Heart right ventricle (tissue), 16 donors: ENCODE measurements around the gene MICALL2. TPM values are rescaled to one million over a fixed set of nuclear protein-coding genes. Genes with fewer than 3 reads are reported as not detected.

Experiments
- ATAC-seq, 8 donors: fragments of 200-7000 bp; cut with Tn5 transposase; one replicate each; pipeline ENCODE4 v1.9.1; 2020; ENCODE audit warnings: mild to moderate bottlenecking in 8 of 8, moderate library complexity in 8 of 8, moderate number of reproducible peaks in 1 of 8
- DNase-seq, 2 donors: peaks; one replicate each; pipeline ENCODE4 v3.0.0-alpha.2; 2020
- H3K27ac ChIP-seq, 10 donors: fragments of 200-600 bp; sonication (generic) in 2 of 10; one replicate each; pipeline versions ENCODE4 v1.5.0 to v1.8.0; 2020 to 2022; ENCODE audit warnings: mild to moderate bottlenecking in 3 of 10
- H3K27me3 ChIP-seq, 7 donors: fragments of 200-600 bp; one replicate each; pipeline ENCODE4 v1.8.0; 2021 to 2022; ENCODE audit warnings: mild to moderate bottlenecking in 2 of 7
- H3K36me3 ChIP-seq, 9 donors: fragments of 200-600 bp; sonication (generic) in 1 of 9; one replicate each; pipeline versions ENCODE4 v1.5.0 to v1.8.0; 2020 to 2022; ENCODE audit warnings: mild to moderate bottlenecking in 2 of 9
- H3K4me1 ChIP-seq, 9 donors: fragments of 200-600 bp; sonication (generic) in 1 of 9; one replicate each; pipeline versions ENCODE4 v1.5.0 to v1.8.0; 2020 to 2022; ENCODE audit warnings: mild to moderate bottlenecking in 4 of 9
- H3K4me3 ChIP-seq, 10 donors: fragments of 200-600 bp; sonication (generic) in 2 of 10; one replicate each; pipeline versions ENCODE4 v1.5.0 to v1.8.0; 2020 to 2022; ENCODE audit warnings: mild to moderate bottlenecking in 7 of 10, moderate library complexity in 2 of 10
- H3K9me3 ChIP-seq, 11 donors: fragments of 200-600 bp in 10 of 11; sonication (generic) in 2 of 11; one replicate each; pipeline versions ENCODE4 v1.5.0 to v1.8.0; 2013 to 2022; ENCODE audit warnings: mild to moderate bottlenecking in 2 of 11, control low read depth in 1 of 11, moderate library complexity in 1 of 11
- WGBS, 2 donors: extraction: QIAGEN DNeasy Blood & Tissue Kit; methylation state at CpG; one replicate each; pipeline ENCODE4 v1.1.7; 2013; ENCODE audit warnings: inconsistent platforms in 1 of 2; 5-methylcytosine and 5-hydroxymethylcytosine counted together
- intact Hi-C, 10 donors: fragments of 100-400 bp; cut with DNase I; formaldehyde crosslinking; loops; one replicate each; pipeline versions ENCODE4 v1.11.1 to v1.14.2; 2022
- polyA plus RNA-seq, 2 donors: library from polyadenylated mRNA; stranded (reverse); fragments of 200-250 nt; gene quantifications; one replicate each; pipeline ENCODE4 v1.2.3, GENCODE V29; 2013
- total RNA-seq, 10 donors: library from RNA; stranded (reverse); fragmentation: NEBNext Ultra II Directional in 3 of 10; extraction: Animal tissue kit (Norgen Biotek cat#: 25700) in 3 of 10; gene quantifications; one replicate each; pipeline versions ENCODE4 v1.2.1 to v1.2.4, GENCODE V29; 2021 to 2023
- TF ChIP-seq, protein P1 (sequence below), 9 donors: fragments of 200-600 bp; sonication (generic) in 2 of 9; IDR thresholded peaks; one replicate each; pipeline versions ENCODE4 v1.5.0 to v1.8.0; 2021 to 2022; ENCODE audit warnings: antibody characterized with exemption in 9 of 9, mild to moderate bottlenecking in 5 of 9, moderate library complexity in 1 of 9
- donor health status: Arrhythmogenic right ventricular cardiomyopathy.
- donor health status: ischemic (EF 13 %, LVEDD 7.1; RV severe dilation, severe dysfunction).
- donor health status: healthy with polysubstance abuse.
- donor health status: DM: no; HTN: yes; CAD: no.
- donor health status: DM: no; HTN: no; CAD: no.
- donor health status: ischemic (EF 25% LVEDD 6.9; RV normal size, moderate dysfunction).
- donor health status: ischemic (EF 25% LVEDD 5.7; RV mildly dilated, moderate dysfunction).
- donor health status: healthy.
- donor health status: DM: yes; HTN: yes; CAD: no.
- donor health status: Ischemic cardiomyopathy.
- donor health status: ischemic (EF 35%, LVEDD 5.7; RV mildly dilated, moderate dysfunction).
- donor health status: nonischemic (EF 11% LVEDD 7.7; RV severe dilation, severe dysfunction).
- donor health status: DM: yes; HTN: yes; CAD: no.
- donor health status: PGD.
- donor health status: ischemic (EF 29% LVEDD 5.4; RV normal size, mild dysfunction).
- donor health status: nonischemic (EF 23%, LVEDD 6.1; RV moderate dilation, normal function).

Gene MICALL2
- total and polyA plus RNA-seq, 12 donors: 4.6 to 38.3 (median 8.7) TPM

DNA sequence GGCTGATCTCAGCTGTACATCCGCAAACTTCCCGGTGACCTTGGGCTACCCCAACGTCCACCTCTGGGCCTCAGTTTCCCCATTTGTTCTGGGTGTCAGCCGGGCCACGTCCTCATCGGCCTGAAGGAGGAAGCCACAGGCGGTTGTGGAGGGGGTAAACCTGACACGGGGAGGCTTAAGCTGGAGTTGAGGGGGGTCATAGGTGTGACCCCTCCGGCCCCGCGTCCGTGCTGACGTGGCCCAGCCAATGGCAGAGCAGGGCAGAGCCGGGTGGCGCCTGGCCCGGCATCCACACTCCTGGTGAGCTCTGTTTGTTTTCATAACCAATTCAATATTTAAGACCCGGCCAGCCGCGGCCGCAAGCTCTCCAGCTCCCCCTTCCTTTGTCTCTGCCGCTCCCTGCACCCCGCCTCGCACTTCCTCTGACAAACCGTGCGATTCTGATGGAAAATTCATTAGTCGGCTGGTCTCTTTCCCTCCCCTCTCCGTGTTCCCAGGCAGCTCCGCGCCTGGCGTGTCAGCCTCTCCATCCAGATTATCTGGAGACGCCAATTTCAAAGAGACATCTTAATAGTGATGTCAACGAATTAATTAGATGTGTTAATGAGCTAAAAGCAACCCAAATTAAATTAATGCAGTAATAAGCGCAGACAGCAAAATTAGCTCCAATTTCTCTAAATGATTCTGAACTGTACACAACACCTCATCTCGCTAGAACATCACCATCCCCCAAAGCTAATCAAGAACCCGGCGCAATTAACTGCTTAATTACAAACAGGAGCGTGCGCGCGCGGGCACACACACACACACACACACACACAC, 55.4 kb downstream of the MICALL2 start:
- intact Hi-C loops: loop anchor here in 1 of 10 donors (10.0 kb wide), 1 partner anchor 179 kb away; no protein-coding TSS in a partner anchor
- peak in 7 of 8 donors; percentile 32 to 88 (median 78) for ATAC-seq
- Histone ChIP-seq H3K27me3 (peaks cover 3 to 84% (median 81%) of the 10 kb centered on the region in 7 donors), H3K27ac (no peak overlapping the region), H3K4me1 (peaks cover 0 to 13% (median 10%) of the 10 kb centered on the region in 9 donors), H3K36me3 (no peaks in the 10 kb centered on the region), H3K4me3 (peak overlapping the region in 4 of 10 donors; percentile 3 to 31 (median 14)), H3K9me3 (peaks cover 0 to 18% (median 0%) of the 10 kb centered on the region in 11 donors)
- peak in 1 of 2 donors; percentile 50 for DNase-seq
- TF ChIP-seq, protein P1, sequence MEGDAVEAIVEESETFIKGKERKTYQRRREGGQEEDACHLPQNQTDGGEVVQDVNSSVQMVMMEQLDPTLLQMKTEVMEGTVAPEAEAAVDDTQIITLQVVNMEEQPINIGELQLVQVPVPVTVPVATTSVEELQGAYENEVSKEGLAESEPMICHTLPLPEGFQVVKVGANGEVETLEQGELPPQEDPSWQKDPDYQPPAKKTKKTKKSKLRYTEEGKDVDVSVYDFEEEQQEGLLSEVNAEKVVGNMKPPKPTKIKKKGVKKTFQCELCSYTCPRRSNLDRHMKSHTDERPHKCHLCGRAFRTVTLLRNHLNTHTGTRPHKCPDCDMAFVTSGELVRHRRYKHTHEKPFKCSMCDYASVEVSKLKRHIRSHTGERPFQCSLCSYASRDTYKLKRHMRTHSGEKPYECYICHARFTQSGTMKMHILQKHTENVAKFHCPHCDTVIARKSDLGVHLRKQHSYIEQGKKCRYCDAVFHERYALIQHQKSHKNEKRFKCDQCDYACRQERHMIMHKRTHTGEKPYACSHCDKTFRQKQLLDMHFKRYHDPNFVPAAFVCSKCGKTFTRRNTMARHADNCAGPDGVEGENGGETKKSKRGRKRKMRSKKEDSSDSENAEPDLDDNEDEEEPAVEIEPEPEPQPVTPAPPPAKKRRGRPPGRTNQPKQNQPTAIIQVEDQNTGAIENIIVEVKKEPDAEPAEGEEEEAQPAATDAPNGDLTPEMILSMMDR (IDR thresholded peaks at IDR 0.05): peak in 5 of 9 donors; percentile 19 to 48 (median 38)
- 11 to 12% methylated on average over 41 of the region's 41 CpGs for WGBS, 2 donors

DNA sequence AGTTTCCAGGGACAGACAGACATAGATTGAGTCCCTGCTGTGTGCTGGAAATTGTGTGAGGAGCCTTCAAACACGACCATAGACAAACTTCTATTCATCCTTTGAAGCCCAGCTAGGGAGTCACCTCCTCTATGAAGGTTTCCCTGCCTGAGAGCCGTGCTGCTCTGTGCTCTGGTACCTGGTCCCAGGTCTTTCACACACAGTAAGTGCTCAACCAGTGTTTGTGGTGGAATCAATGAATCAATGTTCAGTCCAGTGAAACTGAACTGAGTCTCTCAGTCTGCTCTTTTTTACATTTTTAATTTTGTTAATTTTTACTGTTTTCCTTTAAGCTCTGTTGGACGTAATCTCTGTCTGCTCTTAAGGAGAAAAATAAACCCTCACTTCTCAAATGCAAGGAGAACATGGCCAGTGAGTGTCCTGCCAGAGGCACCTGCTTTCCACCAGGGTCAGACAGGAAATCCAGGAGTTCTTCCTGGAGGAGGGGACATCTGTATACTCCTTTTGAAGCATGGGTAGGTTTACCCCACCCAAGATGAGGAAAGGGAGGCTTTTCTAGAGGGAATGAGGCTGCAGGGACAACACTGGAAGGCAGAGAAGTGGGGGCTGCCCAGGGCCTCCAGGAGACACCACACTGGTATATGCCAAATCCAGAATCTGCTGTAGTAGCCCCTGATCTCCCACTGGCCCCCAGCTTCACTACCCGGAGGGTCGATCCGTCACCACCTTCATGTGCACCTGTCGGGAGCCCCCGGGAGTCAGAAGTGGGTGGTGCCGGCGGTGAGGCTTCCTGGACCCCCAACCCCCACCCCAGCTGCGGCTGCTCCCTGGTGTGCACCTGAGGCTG, 56.3 kb downstream of the MICALL2 start:
- H3K27ac ChIP-seq: no peak overlapping the region
- intact Hi-C loops: loop anchor here in 1 of 10 donors (10.0 kb wide), 1 partner anchor 178 kb away; no protein-coding TSS in a partner anchor
- 43 to 46% methylated on average over 11 of the region's 11 CpGs for WGBS, 2 donors
- TF ChIP-seq, protein P1 (IDR thresholded peaks at IDR 0.05): no peak
- no peak overlapping the region for H3K4me3 ChIP-seq
- peaks cover 0 to 13% (median 10%) of the 10 kb centered on the region in 9 donors for H3K4me1 ChIP-seq
- ATAC-seq (peak in 1 of 8 donors; percentile 14), DNase-seq (no peak)
- peaks cover 0 to 18% (median 0%) of the 10 kb centered on the region in 11 donors for H3K9me3 ChIP-seq
- H3K27me3 ChIP-seq: peaks cover 0 to 82% (median 80%) of the 10 kb centered on the region in 7 donors
- no peaks in the 10 kb centered on the region for H3K36me3 ChIP-seq

DNA sequence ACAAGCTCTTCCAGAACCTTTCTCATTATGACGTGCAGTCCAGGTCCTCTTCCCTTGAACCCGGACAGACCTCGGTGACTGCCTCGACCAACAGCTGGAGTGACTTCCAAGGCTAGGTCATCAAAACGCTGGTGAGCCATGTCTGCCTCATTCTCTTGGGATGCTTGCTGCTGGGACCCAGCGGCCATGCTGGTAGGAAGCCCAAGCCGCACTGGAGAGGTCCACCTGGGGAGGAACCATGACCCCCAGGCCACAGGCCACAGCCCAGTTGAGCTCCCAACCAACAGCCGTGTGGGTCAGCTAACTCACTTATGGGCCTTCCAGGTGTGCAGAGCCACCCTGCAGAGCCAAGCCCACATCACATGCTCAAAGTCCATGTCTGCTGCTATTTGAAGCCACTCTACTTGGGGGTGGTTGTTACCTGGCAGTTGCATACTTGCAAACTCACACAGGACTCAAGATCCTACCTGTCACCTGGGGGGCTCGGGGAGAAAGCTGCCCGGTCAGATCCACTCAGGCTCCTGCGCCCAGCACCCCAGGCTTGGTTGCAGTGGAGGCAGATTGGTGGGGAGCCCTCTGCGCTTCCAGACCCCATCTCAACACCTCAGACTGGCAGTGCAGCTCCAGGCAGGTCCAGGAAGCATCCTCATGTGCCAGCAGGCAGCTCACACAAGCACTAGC, 57.0 kb downstream of the MICALL2 start:
- Histone ChIP-seq H3K36me3 (no peaks in the 10 kb centered on the region), H3K4me1 (peaks cover 0 to 13% (median 10%) of the 10 kb centered on the region in 9 donors), H3K4me3 (no peak overlapping the region), H3K27ac (no peak overlapping the region), H3K9me3 (peaks cover 0 to 18% (median 0%) of the 10 kb centered on the region in 11 donors), H3K27me3 (peaks cover 0 to 80% (median 72%) of the 10 kb centered on the region in 7 donors)
- no peak for DNase-seq
- WGBS, 2 donors: 90 to 91% methylated on average over 12 of the region's 12 CpGs
- no peak for ATAC-seq
- TF ChIP-seq, protein P1 (IDR thresholded peaks at IDR 0.05): no peak
- intact Hi-C loops: loop anchor here in 1 of 10 donors (10.0 kb wide), 1 partner anchor 177 kb away; no protein-coding TSS in a partner anchor
